GM12878 (cell line): ENCODE data around the gene GAB3. TPM values are rescaled to one million over a fixed set of nuclear protein-coding genes. Genes with fewer than 3 reads are reported as not detected.
A peak's percentile ranks its signal among the peaks of the same experiment; 100 is the strongest.

Experiments used
- ATF3 ChIP-seq: IDR thresholded peaks from 2 replicates; pipeline ENCODE4 v1.6.1; 2011; ENCODE audit warnings: low read depth, mild to moderate bottlenecking, low read length, moderate library complexity, borderline replicate concordance; ENCODE audit errors: extremely low read depth
- BACH1 ChIP-seq: fragments of 450-650 bp; IDR thresholded peaks from 2 replicates; pipeline ENCODE4 v1.6.1; 2017; ENCODE audit warnings: mild to moderate bottlenecking, borderline replicate concordance
- BRCA1 ChIP-seq: IDR thresholded peaks from 2 replicates; pipeline ENCODE4 v1.6.1; 2011; ENCODE audit warnings: low read depth, low read length, improper control_type of control experiment
- CREM ChIP-seq: IDR thresholded peaks from 2 replicates; pipeline ENCODE4 v1.6.1; 2014; ENCODE audit warnings: antibody characterized with exemption, low read depth
- EP300 ChIP-seq, 2 experiments: fragments of 150-350 bp in 1 of 2; IDR thresholded peaks; 2 replicates each; pipeline ENCODE4 v1.6.1; 2011 to 2012; ENCODE audit warnings: low read depth in 2 of 2, low read length in 2 of 2, borderline replicate concordance in 1 of 2, improper control_type of control experiment in 1 of 2, inconsistent platforms in 1 of 2; ENCODE audit not compliant: control insufficient read depth in 1 of 2
- ETV6 ChIP-seq, 2 experiments: fragments of 450-650 bp in 1 of 2; IDR thresholded peaks in 1 of 2; conservative IDR thresholded peaks in 1 of 2; 2 replicates each; pipeline ENCODE4 v1.6.1; 2014; ENCODE audit warnings: antibody characterized with exemption in 1 of 2, borderline replicate concordance in 1 of 2, low read depth in 1 of 2, mild to moderate bottlenecking in 1 of 2, moderate library complexity in 1 of 2
- FOXK2 ChIP-seq: fragments of 450-650 bp; IDR thresholded peaks from 2 replicates; pipeline ENCODE4 v1.6.1; 2017; ENCODE audit warnings: mild to moderate bottlenecking, moderate library complexity
- FOXM1 ChIP-seq: IDR thresholded peaks from 2 replicates; pipeline ENCODE4 v1.6.1; 2012; ENCODE audit warnings: low read depth, mild to moderate bottlenecking, inconsistent platforms, low read length, moderate library complexity
- HCFC1 ChIP-seq: fragments of 150-350 bp; IDR thresholded peaks from 2 replicates; pipeline ENCODE4 v1.6.1; 2014; ENCODE audit warnings: low read length
- JUNB ChIP-seq: IDR thresholded peaks from 2 replicates; pipeline ENCODE4 v1.6.1; 2016; ENCODE audit warnings: antibody characterized with exemption, mild to moderate bottlenecking
- JUND ChIP-seq: IDR thresholded peaks from 2 replicates; pipeline ENCODE4 v1.6.1; 2012; ENCODE audit warnings: low read depth, mild to moderate bottlenecking, low read length, improper control_type of control experiment, moderate library complexity
- MTA3 ChIP-seq: IDR thresholded peaks from 2 replicates; pipeline ENCODE4 v1.6.1; 2012; ENCODE audit warnings: low read length, inconsistent platforms, borderline replicate concordance
- NKRF ChIP-seq: fragments of 450-650 bp; conservative IDR thresholded peaks from 2 replicates; pipeline ENCODE4 v1.6.1; 2017; ENCODE audit warnings: mild to moderate bottlenecking, moderate library complexity
- RUNX3 ChIP-seq: IDR thresholded peaks from 2 replicates; pipeline ENCODE4 v1.6.1; 2012; ENCODE audit warnings: low read length, inconsistent platforms
- SIN3A ChIP-seq: IDR thresholded peaks from 2 replicates; pipeline ENCODE4 v1.6.1; 2012; ENCODE audit warnings: low read depth, low read length, improper control_type of control experiment
- SMAD5 ChIP-seq: IDR thresholded peaks from 2 replicates; pipeline ENCODE4 v1.6.1; 2016; ENCODE audit warnings: antibody characterized with exemption, low read depth
- SMARCA5 ChIP-seq: fragments of 450-650 bp; IDR thresholded peaks from 2 replicates; pipeline ENCODE4 v1.6.1; 2017; ENCODE audit warnings: mild to moderate bottlenecking
- TARDBP ChIP-seq: IDR thresholded peaks from 2 replicates; pipeline ENCODE4 v1.6.1; 2016; ENCODE audit warnings: borderline replicate concordance
- TCF12 ChIP-seq: IDR thresholded peaks from 2 replicates; pipeline ENCODE4 v1.6.1; 2011; ENCODE audit warnings: low read depth, mild to moderate bottlenecking, low read length
- ZBTB4 ChIP-seq: fragments of 450-650 bp; formaldehyde crosslinking; IDR thresholded peaks from 2 replicates; pipeline ENCODE4 v1.4.0; 2022; ENCODE audit warnings: mild to moderate bottlenecking, moderate library complexity
- ZNF207 ChIP-seq: fragments of 450-650 bp; IDR thresholded peaks from 2 replicates; pipeline ENCODE4 v1.6.1; 2014; ENCODE audit warnings: antibody characterized with exemption, mild to moderate bottlenecking, borderline replicate concordance
- ZNF217 ChIP-seq: fragments of 450-650 bp; IDR thresholded peaks from 2 replicates; pipeline ENCODE4 v1.6.1; 2017; ENCODE audit warnings: antibody characterized with exemption, mild to moderate bottlenecking
- ZNF24 ChIP-seq: fragments of 450-650 bp; IDR thresholded peaks from 2 replicates; pipeline ENCODE4 v1.6.1; 2017; ENCODE audit warnings: antibody characterized with exemption, mild to moderate bottlenecking
- ZNF384 ChIP-seq: IDR thresholded peaks from 2 replicates; pipeline ENCODE4 v1.6.1; 2012; ENCODE audit warnings: low read depth, mild to moderate bottlenecking, low read length, improper control_type of control experiment, borderline replicate concordance
- polyA plus RNA-seq, 11 experiments: library from polyadenylated mRNA; depleted of rRNA in 4 of 11; unstranded in 6 of 11; stranded (reverse) in 5 of 11; fragments of >200 nt; fragmentation: Nextera tagmentation in 4 of 11; fragmentation: Illumina TruSeq in 1 of 11; extraction: Ambion mirVana in 4 of 11; extraction: Trizol in 1 of 11; gene quantifications; 1 replicate in 1 of 11; 2 replicates in 10 of 11; pipeline versions ENCODE4 v1.2.1 to v1.2.3, GENCODE V29; 2011 to 2016; ENCODE audit warnings: inconsistent platforms in 2 of 11, missing spikeins in 2 of 11, low read depth in 1 of 11
- total RNA-seq, 4 experiments: library from RNA; depleted of rRNA in 3 of 4; stranded (reverse); fragments of >200 nt in 3 of 4; fragmentation: Illumina TruSeq in 1 of 4; extraction: Trizol in 1 of 4; gene quantifications; 2 replicates each; pipeline versions ENCODE4 v1.2.1 to v1.2.3, GENCODE V29; 2013 to 2021

GAB3 gene
- total and polyA plus RNA-seq, 10 of the 15 experiments (the other 5 are each of a cell fraction or from before 2014, with no cell fraction given) = 0.10 to 2.0 (median 0.85) TPM

GRCh38 chrX:154712781-154713740 is 37.8 kb downstream of the GAB3 start (continued):
- TF ChIP-seq JUNB = peak; percentile 53
- no peak for TF ChIP-seq BRCA1
- no peak for TF ChIP-seq ZNF217
- TF ChIP-seq ZBTB4 (CRISPR knock-in tag) = no peak
- no peak for TF ChIP-seq TARDBP
- TF ChIP-seq SMAD5 = no peak
- no peak for TF ChIP-seq ZNF24
- no peak for TF ChIP-seq ATF3
- TF ChIP-seq ZNF207 = no peak
- no peak for TF ChIP-seq FOXK2
- TF ChIP-seq TCF12 = no peak
- no peak for TF ChIP-seq CREM
- TF ChIP-seq ETV6 (conservative IDR thresholded peaks at IDR 0.05 in 1 of 2, IDR thresholded peaks at IDR 0.05 in 1 of 2; ENCODE audit: borderline replicate concordance in 1 of 2, low read depth in 1 of 2) = peak in 1 of 2 experiments; percentile 50; a peak in 1 of 4 replicates
- TF ChIP-seq SIN3A = no peak
- no peak; a peak in 1 of 4 replicates for TF ChIP-seq EP300 (IDR thresholded peaks at IDR 0.05; ENCODE audit: borderline replicate concordance in 1 of 2, control insufficient read depth in 1 of 2, low read depth in 2 of 2, low read length in 2 of 2)
- TF ChIP-seq JUND = peak; percentile 41; the same call in 1 of the 2 replicates
- TF ChIP-seq FOXM1 = no peak
- TF ChIP-seq BACH1 = no peak
- TF ChIP-seq HCFC1 = no peak
- peak; percentile 90 for TF ChIP-seq RUNX3
- TF ChIP-seq SMARCA5 = no peak
- no peak for TF ChIP-seq NKRF
- TF ChIP-seq MTA3 = no peak
- no peak for TF ChIP-seq ZNF384
